ENCODE results near the gene GLIS1.

GLIS1 gene

GRCh38 chr1:53702341-53702740, 36.6 kb downstream of the GLIS1 start:
- Histone ChIP-seq H3K9me3 (ENCODE audit: insufficient read depth, low read depth, low read length) (no peaks in the 10 kb centered on the region), H3K4me3 (ENCODE audit: low read length) (no peak overlapping the region), H3K27me3 (ENCODE audit: insufficient read depth, low read length) (no peaks in the 10 kb centered on the region), H3K36me3 (ENCODE audit: insufficient read depth, low read length) (no peaks in the 10 kb centered on the region), H3K4me1 (ENCODE audit: insufficient read depth, low read length) (peaks cover 29% of the 10 kb centered on the region), H3K9ac (ENCODE audit: low read depth, low read length) (no peak overlapping the region), H3K27ac (ENCODE audit: low read depth, low read length) (no peak overlapping the region)
- WGBS, result 79% methylated on average over 8 of the region's 8 CpGs

GRCh38 chr1:53700776-53701175, 38.2 kb downstream of the GLIS1 start:
- WGBS, result 94% methylated on average over 3 of the region's 3 CpGs
- no peaks in the 10 kb centered on the region for H3K9me3 ChIP-seq (ENCODE audit: insufficient read depth, low read depth, low read length)
- H3K27ac ChIP-seq (ENCODE audit: low read depth, low read length), result no peak overlapping the region
- H3K9ac ChIP-seq (ENCODE audit: low read depth, low read length), result no peak overlapping the region
- H3K4me3 ChIP-seq (ENCODE audit: low read length), result no peak overlapping the region
- H3K27me3 ChIP-seq (ENCODE audit: insufficient read depth, low read length), result no peaks in the 10 kb centered on the region
- peaks cover 19% of the 10 kb centered on the region for H3K4me1 ChIP-seq (ENCODE audit: insufficient read depth, low read length)
- no peaks in the 10 kb centered on the region for H3K36me3 ChIP-seq (ENCODE audit: insufficient read depth, low read length)

GRCh38 chr1:53699981-53700380, 39.0 kb downstream of the GLIS1 start:
- no peaks in the 10 kb centered on the region for H3K9me3 ChIP-seq (ENCODE audit: insufficient read depth, low read depth, low read length)
- WGBS, result 94% methylated on average over 8 of the region's 8 CpGs
- no peak overlapping the region for H3K9ac ChIP-seq (ENCODE audit: low read depth, low read length)

GRCh38 chr1:53698384-53698980, 40.5 kb downstream of the GLIS1 start:
- Histone ChIP-seq H3K9me3 (ENCODE audit: insufficient read depth, low read depth, low read length) (no peaks in the 10 kb centered on the region), H3K9ac (ENCODE audit: low read depth, low read length) (no peak overlapping the region), H3K27ac (ENCODE audit: low read depth, low read length) (no peak overlapping the region), H3K27me3 (ENCODE audit: insufficient read depth, low read length) (no peaks in the 10 kb centered on the region), H3K36me3 (ENCODE audit: insufficient read depth, low read length) (no peaks in the 10 kb centered on the region), H3K4me3 (ENCODE audit: low read length) (no peak overlapping the region), H3K4me1 (ENCODE audit: insufficient read depth, low read length) (peaks cover 7% of the 10 kb centered on the region; the same call in 1 of the 2 replicates)
- 92% methylated on average over 7 of the region's 7 CpGs for WGBS

More at GRCh38 chr1:53699981-53700380, 39.0 kb downstream of the GLIS1 start:
- Histone ChIP-seq H3K36me3 (ENCODE audit: insufficient read depth, low read length) (no peaks in the 10 kb centered on the region), H3K27ac (ENCODE audit: low read depth, low read length) (no peak overlapping the region), H3K27me3 (ENCODE audit: insufficient read depth, low read length) (no peaks in the 10 kb centered on the region), H3K4me3 (ENCODE audit: low read length) (no peak overlapping the region), H3K4me1 (ENCODE audit: insufficient read depth, low read length) (peaks cover 11% of the 10 kb centered on the region)

- H3K4me1 ChIP-seq (ENCODE audit: insufficient read depth, low read length), result peaks cover 7% of the 10 kb centered on the region; the same call in 1 of the 2 replicates
- no peak overlapping the region for H3K4me3 ChIP-seq (ENCODE audit: low read length)
- H3K27me3 ChIP-seq (ENCODE audit: insufficient read depth, low read length), result no peaks in the 10 kb centered on the region
- H3K27ac ChIP-seq (ENCODE audit: low read depth, low read length), result no peak overlapping the region
- H3K9me3 ChIP-seq (ENCODE audit: insufficient read depth, low read depth, low read length), result no peaks in the 10 kb centered on the region
- H3K9ac ChIP-seq (ENCODE audit: low read depth, low read length), result no peak overlapping the region
- no peaks in the 10 kb centered on the region for H3K36me3 ChIP-seq (ENCODE audit: insufficient read depth, low read length)
- 87% methylated on average over 14 of the region's 14 CpGs for WGBS
These were observed 41.1 kb downstream of the GLIS1 start for GRCh38 chr1:53697721-53698383.

- H3K27me3 ChIP-seq (ENCODE audit: insufficient read depth, low read length), result no peaks in the 10 kb centered on the region
- H3K9ac ChIP-seq (ENCODE audit: low read depth, low read length), result no peak overlapping the region
- WGBS, result 86% methylated on average over 2 of the region's 2 CpGs
These were observed 42.0 kb downstream of the GLIS1 start for GRCh38 chr1:53696990-53697389.

GRCh38 chr1:53696571-53696970, 42.4 kb downstream of the GLIS1 start:
- Histone ChIP-seq H3K27ac (ENCODE audit: low read depth, low read length) (no peak overlapping the region), H3K4me1 (ENCODE audit: insufficient read depth, low read length) (peaks cover 7% of the 10 kb centered on the region; the same call in 1 of the 2 replicates), H3K27me3 (ENCODE audit: insufficient read depth, low read length) (no peaks in the 10 kb centered on the region), H3K9ac (ENCODE audit: low read depth, low read length) (no peak overlapping the region), H3K4me3 (ENCODE audit: low read length) (no peak overlapping the region), H3K36me3 (ENCODE audit: insufficient read depth, low read length) (no peaks in the 10 kb centered on the region), H3K9me3 (ENCODE audit: insufficient read depth, low read depth, low read length) (no peaks in the 10 kb centered on the region)
- 87% methylated on average over 11 of the region's 11 CpGs for WGBS

More at GRCh38 chr1:53696990-53697389, 42.0 kb downstream of the GLIS1 start:
- Histone ChIP-seq H3K9me3 (ENCODE audit: insufficient read depth, low read depth, low read length) (no peaks in the 10 kb centered on the region), H3K36me3 (ENCODE audit: insufficient read depth, low read length) (no peaks in the 10 kb centered on the region), H3K4me3 (ENCODE audit: low read length) (no peak overlapping the region), H3K4me1 (ENCODE audit: insufficient read depth, low read length) (peaks cover 7% of the 10 kb centered on the region; the same call in 1 of the 2 replicates), H3K27ac (ENCODE audit: low read depth, low read length) (no peak overlapping the region)

GRCh38 chr1:53696051-53696450, 42.9 kb downstream of the GLIS1 start:
- peaks cover 7% of the 10 kb centered on the region; the same call in 1 of the 2 replicates for H3K4me1 ChIP-seq (ENCODE audit: insufficient read depth, low read length)
- H3K27me3 ChIP-seq (ENCODE audit: insufficient read depth, low read length), result no peaks in the 10 kb centered on the region
- H3K4me3 ChIP-seq (ENCODE audit: low read length), result no peak overlapping the region
- 93% methylated on average over 5 of the region's 5 CpGs for WGBS
- H3K9ac ChIP-seq (ENCODE audit: low read depth, low read length), result no peak overlapping the region
- H3K9me3 ChIP-seq (ENCODE audit: insufficient read depth, low read depth, low read length), result no peaks in the 10 kb centered on the region
- no peak overlapping the region for H3K27ac ChIP-seq (ENCODE audit: low read depth, low read length)
- H3K36me3 ChIP-seq (ENCODE audit: insufficient read depth, low read length), result no peaks in the 10 kb centered on the region

- H3K27ac ChIP-seq (ENCODE audit: low read depth, low read length), result no peak overlapping the region
- H3K36me3 ChIP-seq (ENCODE audit: insufficient read depth, low read length), result no peaks in the 10 kb centered on the region
- H3K27me3 ChIP-seq (ENCODE audit: insufficient read depth, low read length), result no peaks in the 10 kb centered on the region
- H3K4me3 ChIP-seq (ENCODE audit: low read length), result no peak overlapping the region
- 81% methylated on average over 8 of the region's 8 CpGs for WGBS
- H3K9ac ChIP-seq (ENCODE audit: low read depth, low read length), result no peak overlapping the region
- peaks cover 7% of the 10 kb centered on the region; the same call in 1 of the 2 replicates for H3K4me1 ChIP-seq (ENCODE audit: insufficient read depth, low read length)
- H3K9me3 ChIP-seq (ENCODE audit: insufficient read depth, low read depth, low read length), result no peaks in the 10 kb centered on the region
These were observed 43.8 kb downstream of the GLIS1 start for GRCh38 chr1:53695116-53695515.

GRCh38 chr1:53694718-53695091, 44.3 kb downstream of the GLIS1 start:
- H3K27ac ChIP-seq (ENCODE audit: low read depth, low read length), result no peak overlapping the region
- no peak overlapping the region for H3K4me3 ChIP-seq (ENCODE audit: low read length)
- H3K9me3 ChIP-seq (ENCODE audit: insufficient read depth, low read depth, low read length), result no peaks in the 10 kb centered on the region
- H3K27me3 ChIP-seq (ENCODE audit: insufficient read depth, low read length), result no peaks in the 10 kb centered on the region
- 91% methylated on average over 10 of the region's 10 CpGs for WGBS
- peaks cover 7% of the 10 kb centered on the region; the same call in 1 of the 2 replicates for H3K4me1 ChIP-seq (ENCODE audit: insufficient read depth, low read length)
- H3K36me3 ChIP-seq (ENCODE audit: insufficient read depth, low read length), result no peaks in the 10 kb centered on the region
- no peak overlapping the region for H3K9ac ChIP-seq (ENCODE audit: low read depth, low read length)

- no peak overlapping the region for H3K4me3 ChIP-seq (ENCODE audit: low read length)
- H3K9ac ChIP-seq (ENCODE audit: low read depth, low read length), result no peak overlapping the region
- H3K9me3 ChIP-seq (ENCODE audit: insufficient read depth, low read depth, low read length), result no peaks in the 10 kb centered on the region
- no peaks in the 10 kb centered on the region for H3K27me3 ChIP-seq (ENCODE audit: insufficient read depth, low read length)
- no peak overlapping the region for H3K27ac ChIP-seq (ENCODE audit: low read depth, low read length)
- WGBS, result 78% methylated on average over 22 of the region's 22 CpGs
- H3K36me3 ChIP-seq (ENCODE audit: insufficient read depth, low read length), result no peaks in the 10 kb centered on the region
- peaks cover 7% of the 10 kb centered on the region; the same call in 1 of the 2 replicates for H3K4me1 ChIP-seq (ENCODE audit: insufficient read depth, low read length)
These were observed 44.9 kb downstream of the GLIS1 start for GRCh38 chr1:53693773-53694717.

Measured in HUES64 (cell line).